GM20000 (cell line): Measurements from ENCODE around the gene TTC17.

ENCODE experiments used
- DNase-seq: peaks from one replicate; pipeline ENCODE4 v3.0.0; 2012; ENCODE audit warnings: low spot score
- CTCF ChIP-seq: IDR thresholded peaks from 2 replicates; pipeline ENCODE4 v1.5.1; 2012; ENCODE audit warnings: mild to moderate bottlenecking, control low read depth; ENCODE audit errors: extremely low read depth, missing control alignments

Gene TTC17

GRCh38 chr11:43403357-43404231 is 44.9 kb downstream of the TTC17 start:
- TF ChIP-seq CTCF = no peak
- no peak for DNase-seq

- no peak for TF ChIP-seq CTCF
- no peak for DNase-seq
These were observed 45.7 kb downstream of the TTC17 start for GRCh38 chr11:43404406-43404805.

GRCh38 chr11:43404836-43405479 is 46.2 kb downstream of the TTC17 start:
- no peak for TF ChIP-seq CTCF
- no peak for DNase-seq

- DNase-seq = no peak
- TF ChIP-seq CTCF = no peak
These were observed 49.6 kb downstream of the TTC17 start for GRCh38 chr11:43408277-43408676.

- no peak for DNase-seq
- no peak for TF ChIP-seq CTCF
These were observed 51.7 kb downstream of the TTC17 start for GRCh38 chr11:43410394-43410793.

GRCh38 chr11:43418197-43418596 is 59.5 kb downstream of the TTC17 start:
- peak; percentile 6 for DNase-seq
- no peak for TF ChIP-seq CTCF

GRCh38 chr11:43419460-43419859 is 60.7 kb downstream of the TTC17 start:
- DNase-seq = peak; percentile 18
- peak; percentile 58 for TF ChIP-seq CTCF
